A549 (cell line): ENCODE results near the gene RIPOR2. TPM values are rescaled to one million over a fixed set of nuclear protein-coding genes. Genes with fewer than 3 reads are reported as not detected.

Experiments
- ATAC-seq, 2 experiments: fragments of 200-7000 bp in 1 of 2; fragments of >200 bp in 1 of 2; cut with Nextera tagmentation in 1 of 2; cut with Tn5 transposase in 1 of 2; 3 replicates each; pipeline versions ENCODE4 v1.8.0 to v1.9.1; 2018 to 2020; ENCODE audit warnings: mild to moderate bottlenecking in 1 of 2, moderate library complexity in 1 of 2
- CTCF ChIA-PET: fragments of 300-600 bp; sonication (Branson Sonifier 250); formaldehyde crosslinking; extraction: SDS; loops from one replicate; lab custom pipeline; 2021; ENCODE audit warnings: antibody characterized with exemption, inconsistent platforms; lab: Yijun Ruan, JAX
- POLR2A ChIA-PET: fragments of 350-600 bp; formaldehyde crosslinking; extraction: SDS; loops from one replicate; lab custom pipeline; 2021; ENCODE audit warnings: antibody characterized with exemption, inconsistent platforms; lab: Yijun Ruan, JAX
- DNase-seq, 2 experiments: peaks; one replicate each; pipeline versions ENCODE4 v3.0.0 to v3.0.0-alpha.2; 2011 to 2016; ENCODE audit warnings: low read depth in 1 of 2, low spot score in 1 of 2
- FAIRE-seq: peaks from 2 replicates; lab custom pipeline; 2011; peaks lifted over from hg19 to GRCh38; lab: Jason Lieb, UNC
- H3K27ac ChIP-seq, 2 experiments: fragments of >200 bp; sonication (Bioruptor Twin); formaldehyde crosslinking; 3 replicates each; pipeline ENCODE4 v1.5.1; 2016 to 2017
- H3K4me1 ChIP-seq: fragments of >200 bp; sonication (Bioruptor Twin); formaldehyde crosslinking; 3 replicates; pipeline ENCODE4 v1.6.1; 2016
- H3K4me2 ChIP-seq: fragments of >200 bp; sonication (Bioruptor Twin); formaldehyde crosslinking; 3 replicates; pipeline ENCODE4 v1.6.1; 2016
- H3K4me3 ChIP-seq: fragments of >200 bp; sonication (Bioruptor Twin); formaldehyde crosslinking; 3 replicates; pipeline ENCODE4 v1.5.1; 2016
- H3K9me3 ChIP-seq: fragments of >200 bp; sonication (Bioruptor Twin); formaldehyde crosslinking; 3 replicates; pipeline ENCODE4 v1.6.1; 2016
- BHLHE40 ChIP-seq: IDR thresholded peaks from 2 replicates; pipeline ENCODE4 v1.6.1; 2012; ENCODE audit warnings: low read depth, low read length, inconsistent platforms
- CBX8 ChIP-seq: fragments of 200-600 bp; sonication (generic); IDR thresholded peaks from 2 replicates; pipeline ENCODE4 v1.6.1; 2016
- CEBPB ChIP-seq, 2 experiments: fragments of >200 bp in 1 of 2; sonication (Bioruptor Twin) in 1 of 2; formaldehyde crosslinking in 1 of 2; IDR thresholded peaks; 2 replicates each; pipeline ENCODE4 v1.6.1; 2012 to 2016
- CHD2 ChIP-seq: fragments of 150-350 bp; IDR thresholded peaks from 2 replicates; pipeline ENCODE4 v1.6.1; 2014; ENCODE audit warnings: low read length; ENCODE audit not compliant: partially characterized antibody
- EHF ChIP-seq: fragments of 250-450 bp; sonication (Bioruptor Pico); IDR thresholded peaks from 2 replicates; pipeline ENCODE4 v1.5.0; 2020; ENCODE audit warnings: mild to moderate bottlenecking
- ESRRA ChIP-seq: fragments of 150-350 bp; IDR thresholded peaks from 2 replicates; pipeline ENCODE4 v1.6.1; 2014; ENCODE audit warnings: mild to moderate bottlenecking, low read length, borderline replicate concordance
- FOSL2 ChIP-seq, 2 experiments: fragments of 450-650 bp in 1 of 2; fragments of >200 bp in 1 of 2; sonication (Bioruptor Twin) in 1 of 2; formaldehyde crosslinking; IDR thresholded peaks; 2 replicates each; pipeline versions ENCODE4 v1.5.0 to v1.6.1; 2016 to 2020; ENCODE audit warnings: mild to moderate bottlenecking in 1 of 2, moderate library complexity in 1 of 2
- FOXS1 ChIP-seq: fragments of 250-450 bp; sonication (Bioruptor Pico); IDR thresholded peaks from 2 replicates; pipeline ENCODE4 v1.5.0; 2020; ENCODE audit warnings: mild to moderate bottlenecking, moderate library complexity
- HMGXB4 ChIP-seq: fragments of 250-450 bp; sonication (Bioruptor Pico); IDR thresholded peaks from 2 replicates; pipeline ENCODE4 v1.5.0; 2021; ENCODE audit warnings: mild to moderate bottlenecking, moderate library complexity, borderline replicate concordance
- HOXA7 ChIP-seq: fragments of 250-450 bp; sonication (Bioruptor Pico); IDR thresholded peaks from 2 replicates; pipeline ENCODE4 v1.5.0; 2020; ENCODE audit warnings: mild to moderate bottlenecking, moderate library complexity
- HOXB13 ChIP-seq: fragments of 250-450 bp; sonication (Bioruptor Pico); IDR thresholded peaks from 2 replicates; pipeline ENCODE4 v1.5.0; 2020; ENCODE audit warnings: low read depth, mild to moderate bottlenecking, moderate library complexity
- HOXB5 ChIP-seq: fragments of 250-450 bp; sonication (Bioruptor Pico); IDR thresholded peaks from 2 replicates; pipeline ENCODE4 v1.5.0; 2020; ENCODE audit warnings: mild to moderate bottlenecking, moderate library complexity
- JUN ChIP-seq, 2 experiments: fragments of >200 bp; sonication (Bioruptor Twin); formaldehyde crosslinking; IDR thresholded peaks; 2 replicates in 1 of 2; 3 replicates in 1 of 2; pipeline ENCODE4 v1.6.1; 2016 to 2017
- JUNB ChIP-seq: fragments of >200 bp; sonication (Bioruptor Twin); formaldehyde crosslinking; IDR thresholded peaks from 2 replicates; pipeline ENCODE4 v1.6.1; 2016
- KDM1A ChIP-seq: fragments of 200-600 bp; sonication (generic); IDR thresholded peaks from 2 replicates; pipeline ENCODE4 v1.6.1; 2016; ENCODE audit warnings: low read depth, mild to moderate bottlenecking
- MAFK ChIP-seq: fragments of 450-650 bp; IDR thresholded peaks from 2 replicates; pipeline ENCODE4 v1.6.1; 2014; ENCODE audit not compliant: partially characterized antibody
- NFE2L2 ChIP-seq: fragments of 150-350 bp; conservative IDR thresholded peaks from 2 replicates; pipeline ENCODE4 v1.6.1; 2014; ENCODE audit warnings: low read length
- PHF8 ChIP-seq: fragments of 200-600 bp; sonication (generic); IDR thresholded peaks from 2 replicates; pipeline ENCODE4 v1.6.1; 2016; ENCODE audit warnings: low read depth, mild to moderate bottlenecking, antibody characterized with exemption, moderate library complexity, borderline replicate concordance
- POLR2AphosphoS2 ChIP-seq: conservative IDR thresholded peaks from 2 replicates; pipeline ENCODE4 v1.6.1; 2012; ENCODE audit warnings: low read length, improper control_type of control experiment, inconsistent platforms
- RAD21 ChIP-seq, 2 experiments: fragments of >200 bp in 1 of 2; sonication (Bioruptor Twin) in 1 of 2; formaldehyde crosslinking in 1 of 2; IDR thresholded peaks in 1 of 2; conservative IDR thresholded peaks in 1 of 2; 2 replicates in 1 of 2; 3 replicates in 1 of 2; pipeline ENCODE4 v1.6.1; 2012 to 2018; ENCODE audit warnings: inconsistent platforms in 1 of 2
- RNF2 ChIP-seq: fragments of 200-600 bp; sonication (generic); IDR thresholded peaks from 2 replicates; pipeline ENCODE4 v1.6.1; 2016; ENCODE audit warnings: low read depth, mild to moderate bottlenecking, antibody characterized with exemption, moderate library complexity, borderline replicate concordance
- TFCP2L1 ChIP-seq: fragments of 250-450 bp; sonication (Bioruptor Pico); IDR thresholded peaks from 2 replicates; pipeline ENCODE4 v1.5.0; 2021; ENCODE audit warnings: mild to moderate bottlenecking
- USF2 ChIP-seq: fragments of 450-650 bp; IDR thresholded peaks from 2 replicates; pipeline ENCODE4 v1.6.1; 2014; ENCODE audit warnings: antibody characterized with exemption
- ZNF302 ChIP-seq: fragments of 250-450 bp; sonication (Bioruptor Pico); IDR thresholded peaks from 2 replicates; pipeline ENCODE4 v1.9.0; 2021; ENCODE audit warnings: inconsistent platforms, mild to moderate bottlenecking, moderate library complexity
- ZSCAN20 ChIP-seq: fragments of 250-450 bp; sonication (Bioruptor Pico); IDR thresholded peaks from 2 replicates; pipeline ENCODE4 v1.8.0; 2022; ENCODE audit warnings: mild to moderate bottlenecking, moderate library complexity
- WGBS: methylation state at CpG from one replicate; pipeline ENCODE4 v1.1.6; 2017; ENCODE audit errors: missing lambda C conversion rate; 5-methylcytosine and 5-hydroxymethylcytosine counted together
- polyA plus RNA-seq, 4 experiments: library from polyadenylated mRNA; depleted of rRNA in 3 of 4; stranded (reverse); fragments of >200 nt; fragmentation: RNase III in 1 of 4; extraction: RNeasy Plus Mini Kit Qiagen cat#74134 plus additional on column Dnase treatment in 1 of 4; gene quantifications; 2 replicates in 3 of 4; 3 replicates in 1 of 4; pipeline ENCODE4 v1.2.3, GENCODE V29; 2011 to 2017
- TF ChIP-seq, protein P1 (sequence below): fragments of >200 bp; sonication (Bioruptor Twin); formaldehyde crosslinking; IDR thresholded peaks from 2 replicates; pipeline ENCODE4 v1.6.1; 2016

RIPOR2 gene
- polyA plus RNA-seq, 2 of the 4 experiments (the other 2 are of a cell fraction): 0.01 TPM; not detected in 1

DNA sequence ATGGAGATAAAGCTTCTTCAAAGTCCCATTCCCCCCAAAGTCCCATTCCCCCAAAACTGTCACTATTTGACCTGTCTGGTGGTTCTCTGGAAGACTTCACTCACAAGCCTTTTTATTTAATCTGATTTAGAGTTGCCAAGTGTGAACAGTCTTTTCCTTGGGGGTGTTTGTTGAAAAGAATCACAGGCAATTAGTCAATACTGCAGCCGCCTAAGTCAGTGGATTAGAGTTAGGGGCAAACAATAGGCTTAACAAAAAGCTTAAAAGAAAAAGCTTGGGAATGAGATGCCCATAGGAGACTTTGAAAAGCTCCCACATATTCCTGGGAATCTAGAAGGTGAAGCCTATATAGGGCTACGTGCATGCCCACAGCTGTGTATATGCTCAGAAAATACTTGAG lies 8.0 kb upstream of the RIPOR2 start:
- ChIA-PET POLR2A (no interaction called here), CTCF (interaction anchor here (1.5 kb wide), 1 partner anchor 10 kb away, joined by 3 read pairs; no protein-coding TSS in a partner anchor)

DNA sequence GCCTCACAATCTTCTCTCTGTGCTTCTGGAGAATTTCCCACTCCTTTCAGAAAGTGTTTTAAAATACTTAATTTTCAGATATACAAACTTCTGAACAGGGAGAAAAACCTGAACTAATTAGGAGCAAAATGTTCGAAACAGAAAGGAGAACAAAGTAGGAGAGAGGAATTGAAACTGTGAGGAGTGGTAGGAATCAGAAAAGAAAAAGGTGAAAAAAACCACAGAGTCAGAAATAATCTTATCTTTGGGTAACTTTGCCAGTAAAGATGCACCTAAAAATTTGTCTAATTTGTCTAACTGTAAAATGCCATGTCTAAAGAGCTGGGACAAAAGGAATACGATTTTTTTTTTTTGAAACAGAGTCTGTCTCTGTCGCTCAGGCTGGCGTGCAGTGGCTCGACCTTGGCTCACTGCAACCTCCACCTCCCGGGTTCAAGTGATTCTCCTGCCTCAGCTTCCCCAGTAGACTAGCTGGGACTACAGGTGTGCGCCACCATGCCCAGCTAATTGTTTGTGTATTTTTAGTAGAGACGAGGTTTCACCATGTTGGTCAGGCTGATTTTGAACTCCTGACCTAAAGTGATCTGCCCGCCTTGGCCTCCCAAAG lies 4.7 kb upstream of the RIPOR2 start:
- Histone ChIP-seq H3K27ac (no peak overlapping the region), H3K9me3 (peaks cover 8% of the 10 kb centered on the region; the same call in 1 of the 3 replicates), H3K4me1 (no peaks in the 10 kb centered on the region), H3K4me2 (no peak overlapping the region), H3K4me3 (no peak overlapping the region)
- 50% methylated on average over 9 of the region's 9 CpGs for WGBS
- ATAC-seq (no peak), FAIRE-seq (no peak), DNase-seq (no peak)
- ChIA-PET POLR2A (no interaction called here), CTCF (no interaction called here)
- no peak for TF ChIP-seq KDM1A
- no peak for TF ChIP-seq USF2
- TF ChIP-seq CHD2: no peak
- TF ChIP-seq ESRRA: no peak
- TF ChIP-seq POLR2AphosphoS2: no peak
- TF ChIP-seq RNF2: no peak
- TF ChIP-seq MAFK: no peak
- no peak for TF ChIP-seq CBX8
- TF ChIP-seq TFCP2L1 (CRISPR knock-in tag): no peak
- no peak for TF ChIP-seq HMGXB4 (CRISPR knock-in tag)
- TF ChIP-seq EHF: no peak
- no peak for TF ChIP-seq HOXB13
- TF ChIP-seq FOXS1 (CRISPR knock-in tag): no peak
- no peak for TF ChIP-seq ZSCAN20
- TF ChIP-seq ZNF302 (CRISPR knock-in tag): no peak

More for the DNA sequence above, 8.0 kb upstream of the RIPOR2 start:
- WGBS: 47% methylated on average over 2 of the region's 2 CpGs
- H3K4me3 ChIP-seq: no peak overlapping the region
- peaks cover 8% of the 10 kb centered on the region; the same call in 2 of the 3 replicates for H3K9me3 ChIP-seq
- no peak overlapping the region for H3K4me2 ChIP-seq
- TF ChIP-seq, protein P1, sequence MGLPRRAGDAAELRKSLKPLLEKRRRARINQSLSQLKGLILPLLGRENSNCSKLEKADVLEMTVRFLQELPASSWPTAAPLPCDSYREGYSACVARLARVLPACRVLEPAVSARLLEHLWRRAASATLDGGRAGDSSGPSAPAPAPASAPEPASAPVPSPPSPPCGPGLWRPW: no peak
- no peak for TF ChIP-seq ESRRA
- no peak for TF ChIP-seq PHF8
- TF ChIP-seq RAD21 (conservative IDR thresholded peaks at IDR 0.05 in 1 of 2, IDR thresholded peaks at IDR 0.05 in 1 of 2): no peak
- no peak for TF ChIP-seq FOSL2 (IDR thresholded peaks at IDR 0.05)
- TF ChIP-seq FOSL2 (CRISPR knock-in tag; IDR thresholded peaks at IDR 0.05): no peak
- TF ChIP-seq BHLHE40: no peak
- no peak for TF ChIP-seq CBX8
- no peak for TF ChIP-seq HOXB5 (CRISPR knock-in tag)
- TF ChIP-seq JUN (IDR thresholded peaks at IDR 0.05): no peak
- TF ChIP-seq NFE2L2: no peak
- TF ChIP-seq CEBPB (IDR thresholded peaks at IDR 0.05): no peak
- no peak for TF ChIP-seq HOXA7 (CRISPR knock-in tag)
- TF ChIP-seq EHF: no peak
- no peak for TF ChIP-seq ZSCAN20
- no peak for TF ChIP-seq HOXB13
- no peak for TF ChIP-seq JUNB
- TF ChIP-seq, all 56 proteins: peak for 0
- DNase-seq (no peak), ATAC-seq (no peak), FAIRE-seq (no peak)
- H3K4me1 ChIP-seq: no peaks in the 10 kb centered on the region
- H3K27ac ChIP-seq: no peak overlapping the region
